Spleen (tissue), 11 donors: ENCODE data around the gene ERN2. TPM values are rescaled to one million over a fixed set of nuclear protein-coding genes. Genes with fewer than 3 reads are reported as not detected.
A peak's percentile ranks its signal among the peaks of the same experiment; 100 is the strongest.

Experiments used
- DNase-seq: peaks from one replicate; pipeline ENCODE4 v3.0.0-alpha.2; 2020
- H3K27ac ChIP-seq, 8 donors: fragments of 200-600 bp; sonication (generic) in 7 of 8; 1 replicate in 4 of 8; 2 replicates in 4 of 8; pipeline versions ENCODE4 v1.5.0 to v1.8.0; 2016 to 2021; ENCODE audit warnings: inconsistent platforms in 4 of 8, mild to moderate bottlenecking in 4 of 8, moderate library complexity in 1 of 8
- H3K27me3 ChIP-seq, 7 donors: fragments of 200-600 bp; sonication (generic) in 6 of 7; replicated peaks in 1 of 7; 1 replicate in 4 of 7; 2 replicates in 3 of 7; pipeline versions ENCODE4 v1.5.0 to v1.8.0; 2016 to 2021; ENCODE audit warnings: inconsistent platforms in 3 of 7, mild to moderate bottlenecking in 1 of 7
- H3K36me3 ChIP-seq, 6 donors: fragments of 200-600 bp; sonication (generic) in 5 of 6; 1 replicate in 4 of 6; 2 replicates in 2 of 6; pipeline versions ENCODE4 v1.5.0 to v1.8.0; 2016 to 2021; ENCODE audit warnings: inconsistent platforms in 2 of 6
- H3K4me1 ChIP-seq, 6 donors: fragments of 200-600 bp; sonication (generic) in 5 of 6; 1 replicate in 3 of 6; 2 replicates in 3 of 6; pipeline versions ENCODE4 v1.5.0 to v1.8.0; 2016 to 2021; ENCODE audit warnings: inconsistent platforms in 3 of 6
- H3K4me3 ChIP-seq, 8 donors: fragments of 200-600 bp; sonication (generic) in 7 of 8; 1 replicate in 4 of 8; 2 replicates in 4 of 8; pipeline versions ENCODE4 v1.5.0 to v1.8.0; 2016 to 2021; ENCODE audit warnings: inconsistent platforms in 4 of 8, mild to moderate bottlenecking in 4 of 8, moderate library complexity in 2 of 8
- H3K9me3 ChIP-seq, 8 donors: fragments of 200-600 bp; sonication (generic) in 7 of 8; 1 replicate in 4 of 8; 2 replicates in 4 of 8; pipeline versions ENCODE4 v1.5.0 to v1.8.0; 2016 to 2021; ENCODE audit warnings: inconsistent platforms in 4 of 8
- CTCF ChIP-seq, 11 experiments: fragments of 200-600 bp in 7 of 11; fragments of 450-650 bp in 4 of 11; sonication (generic) in 4 of 11; IDR thresholded peaks in 8 of 11; conservative IDR thresholded peaks in 3 of 11; 1 replicate in 7 of 11; 2 replicates in 4 of 11; pipeline versions ENCODE4 v1.4.0 to v1.8.0; 2016 to 2021; ENCODE audit warnings: antibody characterized with exemption in 11 of 11, inconsistent platforms in 4 of 11, mild to moderate bottlenecking in 1 of 11
- POLR2A ChIP-seq, 3 donors: fragments of 450-650 bp; IDR thresholded peaks; one replicate each; pipeline ENCODE4 v1.5.1; 2017; ENCODE audit warnings: antibody characterized with exemption in 3 of 3, mild to moderate bottlenecking in 1 of 3
- POLR2AphosphoS5 ChIP-seq, 3 donors: sonication (generic); formaldehyde crosslinking; IDR thresholded peaks; one replicate each; pipeline ENCODE4 v1.5.1; 2017; ENCODE audit warnings: antibody characterized with exemption in 3 of 3
- WGBS, 5 donors: extraction: QIAGEN DNeasy Blood & Tissue Kit in 3 of 5; methylation state at CpG; one replicate each; pipeline versions ENCODE4 v1.1.5 to v1.1.7; 2013 to 2018; 5-methylcytosine and 5-hydroxymethylcytosine counted together
- intact Hi-C: fragments of 100-400 bp; cut with DNase I; formaldehyde crosslinking; loops from one replicate; pipeline ENCODE4 v1.15.0; 2023; ENCODE audit warnings: low total_unique reads
- polyA plus RNA-seq, 3 donors: library from polyadenylated mRNA; stranded (reverse); fragments of 200-250 nt; gene quantifications; one replicate each; pipeline ENCODE4 v1.2.1, GENCODE V29; 2013
- total RNA-seq, 7 donors: library from RNA; depleted of rRNA in 3 of 7; stranded (reverse); fragments of >200 nt in 3 of 7; fragmentation: NEBNext Ultra II Directional in 4 of 7; extraction: Animal tissue kit (Norgen Biotek cat#: 25700) in 4 of 7; gene quantifications; one replicate each; pipeline versions ENCODE4 v1.1.0 to v1.2.1, GENCODE V29; 2016 to 2021
- donor health status: healthy with polysubstance abuse.
- donor health status: DM: no; HTN: no; CAD: no; lungs with moderate emphysema.
- donor health status: DM: no; HTN: no; CAD: no.
- donor health status: Bipolar disorder and iron deficiency.
- donor health status: healthy.
- donor health status: DM: no; HTN: no; CAD: no.
- donor health status: DM: yes; HTN: yes; CAD: no.

Gene ERN2
- total and polyA plus RNA-seq, 10 donors, result 0.05 TPM; not detected in 9

- Histone ChIP-seq H3K27ac (no peak overlapping the region), H3K4me3 (no peak overlapping the region), H3K4me1 (peaks cover 0 to 16% (median 5%) of the 10 kb centered on the region in 6 donors), H3K9me3 (no peaks in the 10 kb centered on the region), H3K27me3 (peaks cover 0 to 6% (median 0%) of the 10 kb centered on the region in 7 donors), H3K36me3 (peaks cover 0 to 18% (median 5%) of the 10 kb centered on the region in 6 donors)
- no peak for DNase-seq
- WGBS, 5 donors, result 83 to 94% (median 86%) methylated on average over 10 to 11 of the region's 11 CpGs
- TF ChIP-seq POLR2A (IDR thresholded peaks at IDR 0.05) (no peak), POLR2AphosphoS5 (IDR thresholded peaks at IDR 0.05) (no peak), CTCF (IDR thresholded peaks at IDR 0.05 in 8 of 11, conservative IDR thresholded peaks at IDR 0.05 in 3 of 11) (no peak)
- intact Hi-C loops, result no loop called here
These were observed 17.3 kb downstream of the ERN2 start for GRCh38 chr16:23695756-23696155.

GRCh38 chr16:23694644-23695373, 18.2 kb downstream of the ERN2 start:
- peaks cover 0 to 6% (median 0%) of the 10 kb centered on the region in 7 donors for H3K27me3 ChIP-seq
- TF ChIP-seq CTCF (IDR thresholded peaks at IDR 0.05 in 8 of 11, conservative IDR thresholded peaks at IDR 0.05 in 3 of 11) (no peak), POLR2A (IDR thresholded peaks at IDR 0.05) (no peak), POLR2AphosphoS5 (IDR thresholded peaks at IDR 0.05) (no peak)
- H3K36me3 ChIP-seq, result peaks cover 0 to 28% (median 14%) of the 10 kb centered on the region in 6 donors
- 18 to 30% (median 25%) methylated on average over 27 to 32 of the region's 32 CpGs for WGBS, 5 donors
- no peak overlapping the region for H3K27ac ChIP-seq
- peaks cover 0 to 16% (median 5%) of the 10 kb centered on the region in 6 donors for H3K4me1 ChIP-seq
- no peaks in the 10 kb centered on the region for H3K9me3 ChIP-seq
- H3K4me3 ChIP-seq, result peak overlapping the region in 3 of 8 donors; percentile 10 to 42 (median 11)
- peak; percentile 67 for DNase-seq
- intact Hi-C loops, result no loop called here

- TF ChIP-seq POLR2A (IDR thresholded peaks at IDR 0.05), result no peak
- no peak for TF ChIP-seq CTCF (IDR thresholded peaks at IDR 0.05 in 8 of 11, conservative IDR thresholded peaks at IDR 0.05 in 3 of 11)
- no peak for TF ChIP-seq POLR2AphosphoS5 (IDR thresholded peaks at IDR 0.05)
- Histone ChIP-seq H3K36me3 (peaks cover 0 to 33% (median 20%) of the 10 kb centered on the region in 6 donors), H3K27me3 (peaks cover 0 to 6% (median 0%) of the 10 kb centered on the region in 7 donors), H3K9me3 (no peaks in the 10 kb centered on the region), H3K4me1 (peaks cover 0 to 14% (median 5%) of the 10 kb centered on the region in 6 donors), H3K27ac (no peak overlapping the region), H3K4me3 (no peak overlapping the region)
- intact Hi-C loops, result no loop called here
- no peak for DNase-seq
- 93 to 100% (median 98%) methylated on average over 4 of the region's 4 CpGs for WGBS, 5 donors
These were observed 18.8 kb downstream of the ERN2 start for GRCh38 chr16:23694265-23694643.

- Histone ChIP-seq H3K9me3 (no peaks in the 10 kb centered on the region), H3K4me3 (no peak overlapping the region), H3K27me3 (peaks cover 0 to 6% (median 0%) of the 10 kb centered on the region in 7 donors), H3K36me3 (peaks cover 0 to 53% (median 39%) of the 10 kb centered on the region in 6 donors), H3K27ac (no peak overlapping the region), H3K4me1 (peaks cover 0 to 11% (median 5%) of the 10 kb centered on the region in 6 donors)
- intact Hi-C loops, result no loop called here
- WGBS, 5 donors, result 91 to 98% (median 96%) methylated on average over 6 of the region's 6 CpGs
- DNase-seq, result no peak
- TF ChIP-seq POLR2A (IDR thresholded peaks at IDR 0.05) (no peak), CTCF (IDR thresholded peaks at IDR 0.05 in 8 of 11, conservative IDR thresholded peaks at IDR 0.05 in 3 of 11) (no peak), POLR2AphosphoS5 (IDR thresholded peaks at IDR 0.05) (no peak)
These were observed 20.7 kb downstream of the ERN2 start for GRCh38 chr16:23692190-23692837.
